SU-DHL-6 (cell line): ENCODE results near the gene RGS11.

Experiments
- EZH2phosphoT487 ChIP-seq: fragments of 200-600 bp; sonication (generic), shearing (Covaris generic); conservative IDR thresholded peaks from 2 replicates; pipeline ENCODE4 v1.6.1; 2018; ENCODE audit warnings: mild to moderate bottlenecking, antibody characterized with exemption, low read length, moderate library complexity, mixed read lengths
- TF ChIP-seq, protein P1 (sequence below): fragments of 200-600 bp; sonication (generic); IDR thresholded peaks from one replicate; pipeline ENCODE4 v1.5.1; 2017; ENCODE audit warnings: antibody characterized with exemption, mild to moderate bottlenecking, low read length, moderate library complexity; ENCODE audit not compliant: insufficient read depth, poor library complexity, severe bottlenecking

DNA sequence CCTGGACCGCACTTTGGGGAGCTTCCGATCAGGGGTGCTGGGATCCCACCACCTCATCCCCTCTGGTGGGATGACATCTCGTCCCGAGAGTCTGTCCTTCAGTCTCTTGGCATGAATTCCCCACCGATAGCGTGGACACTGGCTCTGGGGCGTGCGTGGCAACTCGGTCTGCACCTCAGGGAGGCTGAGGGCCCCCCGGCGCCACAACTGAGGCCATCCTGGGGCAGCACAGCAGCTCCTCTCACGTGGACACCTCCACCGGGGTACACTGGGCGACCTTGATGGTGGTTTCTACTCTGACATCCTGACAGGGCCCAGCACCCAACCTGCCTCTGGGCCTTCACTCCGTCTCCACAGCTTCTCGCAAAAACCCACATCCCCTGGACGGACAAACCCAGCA is 15.8 kb upstream of the RGS11 start:
- TF ChIP-seq, protein P1, sequence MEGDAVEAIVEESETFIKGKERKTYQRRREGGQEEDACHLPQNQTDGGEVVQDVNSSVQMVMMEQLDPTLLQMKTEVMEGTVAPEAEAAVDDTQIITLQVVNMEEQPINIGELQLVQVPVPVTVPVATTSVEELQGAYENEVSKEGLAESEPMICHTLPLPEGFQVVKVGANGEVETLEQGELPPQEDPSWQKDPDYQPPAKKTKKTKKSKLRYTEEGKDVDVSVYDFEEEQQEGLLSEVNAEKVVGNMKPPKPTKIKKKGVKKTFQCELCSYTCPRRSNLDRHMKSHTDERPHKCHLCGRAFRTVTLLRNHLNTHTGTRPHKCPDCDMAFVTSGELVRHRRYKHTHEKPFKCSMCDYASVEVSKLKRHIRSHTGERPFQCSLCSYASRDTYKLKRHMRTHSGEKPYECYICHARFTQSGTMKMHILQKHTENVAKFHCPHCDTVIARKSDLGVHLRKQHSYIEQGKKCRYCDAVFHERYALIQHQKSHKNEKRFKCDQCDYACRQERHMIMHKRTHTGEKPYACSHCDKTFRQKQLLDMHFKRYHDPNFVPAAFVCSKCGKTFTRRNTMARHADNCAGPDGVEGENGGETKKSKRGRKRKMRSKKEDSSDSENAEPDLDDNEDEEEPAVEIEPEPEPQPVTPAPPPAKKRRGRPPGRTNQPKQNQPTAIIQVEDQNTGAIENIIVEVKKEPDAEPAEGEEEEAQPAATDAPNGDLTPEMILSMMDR, result no peak
- TF ChIP-seq EZH2phosphoT487, result no peak
